GM12891 (cell line): ENCODE measurements around the gene APOL5.

Experiments used
- POLR2A ChIP-seq: IDR thresholded peaks from 2 replicates; pipeline ENCODE4 v1.6.1; 2011; ENCODE audit warnings: low read depth, low read length, control low read depth
- POLR2AphosphoS5 ChIP-seq: IDR thresholded peaks from 2 replicates; pipeline ENCODE4 v1.6.1; 2011; ENCODE audit warnings: low read depth, low read length, control low read depth
- POU2F2 ChIP-seq: IDR thresholded peaks from 2 replicates; pipeline ENCODE4 v1.6.1; 2011; ENCODE audit warnings: low read depth, mild to moderate bottlenecking, control low read depth, low read length, moderate library complexity

DNA sequence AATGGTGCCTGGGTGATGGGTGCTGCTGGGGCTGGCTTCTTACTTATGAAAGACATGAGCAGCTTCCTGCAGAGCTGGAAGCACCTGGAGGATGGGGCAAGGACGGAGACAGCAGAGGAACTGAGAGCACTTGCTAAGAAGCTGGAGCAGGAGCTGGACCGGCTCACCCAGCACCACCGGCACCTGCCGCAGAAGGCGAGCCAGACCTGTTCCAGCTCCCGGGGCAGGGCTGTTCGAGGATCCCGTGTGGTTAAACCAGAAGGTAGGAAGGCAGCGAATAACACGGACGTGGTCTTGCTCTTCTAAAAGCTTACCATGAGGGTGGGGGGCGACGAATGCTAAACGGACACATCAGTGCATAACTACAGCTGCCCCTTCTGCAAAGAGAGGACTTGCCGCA is 9.3 kb downstream of the APOL5 start:
- TF ChIP-seq POLR2A (no peak), POLR2AphosphoS5 (no peak), POU2F2 (no peak)
